Adrenal gland (tissue), 12 donors: ENCODE measurements around the gene FBXL7. TPM values are rescaled to one million over a fixed set of nuclear protein-coding genes. Genes with fewer than 3 reads are reported as not detected.

Source experiments
- DNase-seq, 7 donors: peaks; one replicate each; pipeline ENCODE4 v3.0.0-alpha.2; 2019 to 2020
- H3K27ac ChIP-seq, 5 donors: fragments of 200-600 bp; sonication (generic) in 4 of 5; 1 replicate in 3 of 5; 2 replicates in 2 of 5; pipeline versions ENCODE4 v1.5.1 to v1.8.0; 2016 to 2020; ENCODE audit warnings: mild to moderate bottlenecking in 1 of 5
- H3K27me3 ChIP-seq: fragments of 200-600 bp; 2 replicates; pipeline ENCODE4 v1.8.0; 2021
- H3K36me3 ChIP-seq, 2 donors: fragments of 200-600 bp; replicated peaks in 1 of 2; 1 replicate in 1 of 2; 2 replicates in 1 of 2; pipeline versions ENCODE4 v1.5.1 to v1.8.0; 2018 to 2022
- H3K4me1 ChIP-seq, 2 donors: fragments of 200-600 bp; replicated peaks in 1 of 2; 1 replicate in 1 of 2; 2 replicates in 1 of 2; pipeline versions ENCODE4 v1.5.1 to v1.8.0; 2018 to 2021
- H3K4me3 ChIP-seq, 4 donors: fragments of 200-600 bp; sonication (generic) in 3 of 4; one replicate each; pipeline ENCODE4 v1.5.1; 2016 to 2018
- H3K9me3 ChIP-seq, 3 donors: fragments of 200-600 bp; sonication (generic) in 1 of 3; replicated peaks in 1 of 3; 1 replicate in 2 of 3; 2 replicates in 1 of 3; pipeline versions ENCODE4 v1.5.1 to v1.8.0; 2016 to 2021
- CTCF ChIP-seq, 6 experiments: fragments of 450-650 bp in 4 of 6; fragments of 200-600 bp in 2 of 6; sonication (generic) in 1 of 6; IDR thresholded peaks; 1 replicate in 5 of 6; 2 replicates in 1 of 6; pipeline versions ENCODE4 v1.5.1 to v1.8.0; 2016 to 2021; ENCODE audit warnings: antibody characterized with exemption in 6 of 6, mild to moderate bottlenecking in 2 of 6, moderate library complexity in 1 of 6
- POLR2A ChIP-seq, 2 donors: fragments of 450-650 bp; IDR thresholded peaks; one replicate each; pipeline ENCODE4 v1.6.1; 2017; ENCODE audit warnings: antibody characterized with exemption in 2 of 2, mild to moderate bottlenecking in 2 of 2, moderate library complexity in 1 of 2
- WGBS, 4 donors: extraction: QIAGEN DNeasy Blood & Tissue Kit in 2 of 4; methylation state at CpG; one replicate each; pipeline versions ENCODE4 v1.1.5 to v1.1.7; 2013 to 2017; 5-methylcytosine and 5-hydroxymethylcytosine counted together
- intact Hi-C, 2 donors: fragments of 100-400 bp; cut with DNase I; formaldehyde crosslinking; loops; one replicate each; pipeline versions ENCODE4 v1.14.1 to v1.15.0; 2022 to 2023
- polyA plus RNA-seq, 3 donors: library from polyadenylated mRNA; stranded (reverse); fragments of 200-250 nt in 2 of 3; fragments of 350-450 nt in 1 of 3; fragmentation: Illumina TruSeq in 1 of 3; extraction: RNeasy Lipid Tissue Mini Kit (QIAGEN cat#74804) in 1 of 3; gene quantifications; one replicate each; pipeline ENCODE4 v1.2.3, GENCODE V29; 2013 to 2014
- total RNA-seq, 9 donors: library from RNA; depleted of rRNA in 4 of 9; stranded (reverse); fragments of >200 nt in 4 of 9; fragments of 120-200 nt in 1 of 9; fragmentation: NEBNext Ultra II Directional in 1 of 9; extraction: Animal tissue kit (Norgen Biotek cat#: 25700) in 1 of 9; gene quantifications; one replicate each; pipeline versions ENCODE4 v1.1.0 to v1.2.4, GENCODE V29; 2013 to 2023
- donor health status: healthy with polysubstance abuse.
- donor health status: Bipolar disorder and iron deficiency.
- donor health status: DM: yes; HTN: yes; CAD: no.
- donor health status: DM: no; HTN: no; CAD: no.
- donor health status: DM: no; HTN: no; CAD: no.
- donor health status: DM: yes; HTN: yes; CAD: no.

Gene FBXL7
- total and polyA plus RNA-seq, 12 donors, result 22.6 to 59.1 (median 34.0) TPM

DNA sequence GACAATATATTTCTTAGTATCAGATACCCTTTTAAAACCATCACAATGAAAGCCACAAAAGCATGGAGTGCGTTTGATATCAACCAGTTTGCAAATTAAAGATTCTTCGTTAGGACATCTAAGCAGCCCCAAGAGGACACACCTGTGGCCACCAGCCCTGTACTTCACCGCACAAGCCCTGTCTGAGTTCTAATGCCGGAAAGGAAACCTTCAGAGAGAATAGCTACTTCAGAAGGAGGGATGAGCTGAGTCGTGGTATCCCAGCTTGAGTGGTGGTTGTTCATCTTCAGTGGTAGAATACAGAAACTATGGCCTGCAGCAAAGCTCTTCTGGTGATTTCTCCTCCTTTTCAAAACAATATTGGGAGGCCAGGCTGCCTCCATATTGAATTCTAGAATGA lies 319.6 kb downstream of the FBXL7 start:
- H3K9me3 ChIP-seq, result no peaks in the 10 kb centered on the region
- TF ChIP-seq POLR2A (IDR thresholded peaks at IDR 0.05), result no peak
- no peak for TF ChIP-seq CTCF (IDR thresholded peaks at IDR 0.05)

GRCh38 chr5:15821506-15821905 lies 321.5 kb downstream of the FBXL7 start:
- intact Hi-C loops, result no loop called here
- Histone ChIP-seq H3K9me3 (no peaks in the 10 kb centered on the region), H3K27me3 (no peaks in the 10 kb centered on the region), H3K27ac (no peak overlapping the region), H3K36me3 (no peaks in the 10 kb centered on the region), H3K4me1 (no peaks in the 10 kb centered on the region), H3K4me3 (no peak overlapping the region)
- no peak for DNase-seq
- TF ChIP-seq CTCF (IDR thresholded peaks at IDR 0.05) (no peak), POLR2A (IDR thresholded peaks at IDR 0.05) (no peak)

More for the DNA sequence above, 319.6 kb downstream of the FBXL7 start:
- Histone ChIP-seq H3K4me1 (no peaks in the 10 kb centered on the region), H3K27me3 (no peaks in the 10 kb centered on the region), H3K4me3 (no peak overlapping the region), H3K27ac (no peak overlapping the region), H3K36me3 (no peaks in the 10 kb centered on the region)
- DNase-seq, result no peak
- intact Hi-C loops, result no loop called here
- WGBS, 4 donors, result 85 to 93% (median 92%) methylated on average over 5 of the region's 5 CpGs

DNA sequence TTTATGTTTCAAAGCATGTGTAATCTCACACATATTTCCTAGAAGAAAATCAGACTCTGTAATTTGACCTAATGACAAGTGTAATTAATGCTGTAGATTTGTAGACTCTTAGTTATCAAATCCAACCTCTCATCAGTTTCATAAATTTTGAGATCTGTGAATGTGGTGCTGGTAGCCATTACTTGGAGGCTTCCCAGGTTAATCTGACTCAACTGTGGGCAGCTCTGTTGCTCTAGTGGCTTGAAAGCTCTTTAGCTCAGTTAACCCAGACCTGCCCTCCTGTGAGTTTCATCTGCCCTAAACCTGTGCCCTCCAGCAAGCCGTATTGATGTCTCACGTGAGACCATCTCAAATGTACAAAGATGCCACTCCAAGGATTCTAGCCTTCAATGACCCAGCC lies 323.4 kb downstream of the FBXL7 start:
- H3K36me3 ChIP-seq, result no peaks in the 10 kb centered on the region
- TF ChIP-seq POLR2A (IDR thresholded peaks at IDR 0.05), result no peak
- TF ChIP-seq CTCF (IDR thresholded peaks at IDR 0.05), result no peak
- peak in 1 of 7 donors; percentile 46 for DNase-seq
- H3K27me3 ChIP-seq, result no peaks in the 10 kb centered on the region
- H3K9me3 ChIP-seq, result no peaks in the 10 kb centered on the region
- 86 to 96% (median 92%) methylated on average over 2 of the region's 2 CpGs for WGBS, 4 donors
- H3K4me3 ChIP-seq, result no peak overlapping the region
- H3K4me1 ChIP-seq, result no peaks in the 10 kb centered on the region
- no peak overlapping the region for H3K27ac ChIP-seq
- intact Hi-C loops, result no loop called here

- 83 to 88% (median 83%) methylated on average over 1 of the region's 1 CpG for WGBS, 4 donors
- DNase-seq, result no peak
- H3K36me3 ChIP-seq, result no peaks in the 10 kb centered on the region
- H3K4me3 ChIP-seq, result no peak overlapping the region
- peaks cover 0 to 4% of the 10 kb centered on the region in 2 donors for H3K4me1 ChIP-seq
- no peaks in the 10 kb centered on the region for H3K27me3 ChIP-seq
- H3K9me3 ChIP-seq, result no peaks in the 10 kb centered on the region
- intact Hi-C loops, result no loop called here
- H3K27ac ChIP-seq, result no peak overlapping the region
- TF ChIP-seq POLR2A (IDR thresholded peaks at IDR 0.05) (no peak), CTCF (IDR thresholded peaks at IDR 0.05) (no peak)
Measured at GRCh38 chr5:15827741-15828140, 327.8 kb downstream of the FBXL7 start.
